NCI-H2029 treated with DMSO at 0.1 percent for 48 hours (cell line): ENCODE measurements around the gene HTR7.

ENCODE experiments used
- DNase-seq: peaks from one replicate; lab custom pipeline; 2025; lab: John Stamatoyannopoulos, UW

Gene HTR7

GRCh38 chr10:90740265-90740664, 117.6 kb downstream of the HTR7 start:
- DNase-seq: no peak

GRCh38 chr10:90738885-90739284, 119.0 kb downstream of the HTR7 start:
- DNase-seq: no peak

GRCh38 chr10:90734415-90734814, 123.4 kb downstream of the HTR7 start:
- no peak for DNase-seq

GRCh38 chr10:90732581-90732980, 125.3 kb downstream of the HTR7 start:
- DNase-seq: no peak

- no peak for DNase-seq
These were observed 134.3 kb downstream of the HTR7 start for GRCh38 chr10:90723416-90724068.

GRCh38 chr10:90722832-90723231, 135.0 kb downstream of the HTR7 start:
- DNase-seq: no peak

GRCh38 chr10:90718182-90718581, 139.7 kb downstream of the HTR7 start:
- no peak for DNase-seq

GRCh38 chr10:90712529-90712928, 145.3 kb downstream of the HTR7 start:
- DNase-seq: no peak

- no peak for DNase-seq
These were observed 148.1 kb downstream of the HTR7 start for GRCh38 chr10:90709727-90710126.

GRCh38 chr10:90707657-90708056, 150.2 kb downstream of the HTR7 start:
- DNase-seq: no peak

GRCh38 chr10:90701428-90701827, 156.4 kb downstream of the HTR7 start:
- no peak for DNase-seq

GRCh38 chr10:90695915-90696676, 161.7 kb downstream of the HTR7 start:
- DNase-seq: no peak
